Measurements from ENCODE around the gene ICAM4. TPM values are rescaled to one million over a fixed set of nuclear protein-coding genes. Genes with fewer than 3 reads are reported as not detected.

ICAM4 gene
- polyA plus RNA-seq, 3 donors: 5.5 to 17.3 (median 11.2) TPM

DNA sequence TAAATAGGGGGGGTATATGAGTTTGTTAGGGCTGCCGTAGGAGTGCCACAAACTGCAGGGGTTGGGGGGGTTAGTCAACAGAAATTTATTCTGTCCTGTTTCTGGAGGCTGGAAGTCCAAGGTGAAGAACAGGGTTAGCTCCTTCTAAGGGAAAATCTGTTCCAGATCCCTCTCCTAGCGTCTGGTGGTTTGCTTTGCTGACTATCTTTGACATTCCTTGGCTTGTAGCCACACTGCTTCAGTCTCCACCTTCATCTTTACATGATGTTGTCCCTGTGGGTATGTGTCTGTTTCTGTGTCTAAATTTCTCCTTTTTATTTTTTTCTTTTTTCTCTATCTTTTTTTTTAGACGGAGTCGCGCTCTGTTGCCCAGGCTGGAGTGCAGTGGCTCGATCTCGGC is 24.0 kb upstream of the ICAM4 start:
- DNase-seq: no peak
- H3K36me3 ChIP-seq (replicated peaks in 1 of 2; ENCODE audit: control insufficient read depth in 1 of 2, insufficient read depth in 2 of 2, low read length in 2 of 2): peaks cover 13 to 18% of the 10 kb centered on the region in 2 donors
- Mint-ChIP-seq H3K4me3 (no peak overlapping the region), H3K27ac (no peak overlapping the region), H3K36me3 (peaks cover 11 to 19% of the 10 kb centered on the region in 2 donors), H3K27me3 (ENCODE audit: low read depth in 3 of 3) (peaks cover 1 to 8% (median 2%) of the 10 kb centered on the region in 3 donors), H3K4me1 (peaks cover 2% of the 10 kb centered on the region), H3K9me3 (peaks cover 0 to 3% (median 0%) of the 10 kb centered on the region in 7 donors)
- H3K27ac ChIP-seq (ENCODE audit: low read depth in 1 of 2, low read length in 2 of 2): no peak overlapping the region
- no peaks in the 10 kb centered on the region for H3K9me3 ChIP-seq (replicated peaks in 1 of 2; ENCODE audit: control insufficient read depth in 1 of 2, insufficient read depth in 1 of 2, low read length in 2 of 2)
- H3K9ac ChIP-seq (ENCODE audit: insufficient read depth, low read length, poor library complexity, severe bottlenecking): no peak overlapping the region
- H2AFZ ChIP-seq (ENCODE audit: insufficient read depth, low read depth, low read length, poor library complexity, severe bottlenecking): no peak overlapping the region
- H3K79me2 ChIP-seq (ENCODE audit: insufficient read depth, low read length): no peaks in the 10 kb centered on the region
- WGBS (ENCODE audit: insufficient coverage): 100% methylated on average over 1 of the region's 7 CpGs
- H4K20me1 ChIP-seq (ENCODE audit: insufficient read depth, low read length): peaks cover 14% of the 10 kb centered on the region
- H3K4me3 ChIP-seq (replicated peaks in 1 of 3; ENCODE audit: low read depth in 2 of 3, low read length in 3 of 3): no peak overlapping the region
- peaks cover under 1% of the 10 kb centered on the region in 2 donors for H3K4me1 ChIP-seq (ENCODE audit: control insufficient read depth in 1 of 2, insufficient read depth in 2 of 2, low read length in 2 of 2)
- H3K27me3 ChIP-seq (ENCODE audit: control insufficient read depth in 2 of 2, insufficient read depth in 2 of 2, low read length in 2 of 2): no peaks in the 10 kb centered on the region
- no peak overlapping the region for H3K4me2 ChIP-seq (replicated peaks; ENCODE audit: extremely low read depth, low read length, poor library complexity, severe bottlenecking)
- intact Hi-C loops (cut with micrococcal nuclease): no loop called here
- TF ChIP-seq, protein P1, sequence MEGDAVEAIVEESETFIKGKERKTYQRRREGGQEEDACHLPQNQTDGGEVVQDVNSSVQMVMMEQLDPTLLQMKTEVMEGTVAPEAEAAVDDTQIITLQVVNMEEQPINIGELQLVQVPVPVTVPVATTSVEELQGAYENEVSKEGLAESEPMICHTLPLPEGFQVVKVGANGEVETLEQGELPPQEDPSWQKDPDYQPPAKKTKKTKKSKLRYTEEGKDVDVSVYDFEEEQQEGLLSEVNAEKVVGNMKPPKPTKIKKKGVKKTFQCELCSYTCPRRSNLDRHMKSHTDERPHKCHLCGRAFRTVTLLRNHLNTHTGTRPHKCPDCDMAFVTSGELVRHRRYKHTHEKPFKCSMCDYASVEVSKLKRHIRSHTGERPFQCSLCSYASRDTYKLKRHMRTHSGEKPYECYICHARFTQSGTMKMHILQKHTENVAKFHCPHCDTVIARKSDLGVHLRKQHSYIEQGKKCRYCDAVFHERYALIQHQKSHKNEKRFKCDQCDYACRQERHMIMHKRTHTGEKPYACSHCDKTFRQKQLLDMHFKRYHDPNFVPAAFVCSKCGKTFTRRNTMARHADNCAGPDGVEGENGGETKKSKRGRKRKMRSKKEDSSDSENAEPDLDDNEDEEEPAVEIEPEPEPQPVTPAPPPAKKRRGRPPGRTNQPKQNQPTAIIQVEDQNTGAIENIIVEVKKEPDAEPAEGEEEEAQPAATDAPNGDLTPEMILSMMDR (IDR thresholded peaks at IDR 0.05): no peak

DNA sequence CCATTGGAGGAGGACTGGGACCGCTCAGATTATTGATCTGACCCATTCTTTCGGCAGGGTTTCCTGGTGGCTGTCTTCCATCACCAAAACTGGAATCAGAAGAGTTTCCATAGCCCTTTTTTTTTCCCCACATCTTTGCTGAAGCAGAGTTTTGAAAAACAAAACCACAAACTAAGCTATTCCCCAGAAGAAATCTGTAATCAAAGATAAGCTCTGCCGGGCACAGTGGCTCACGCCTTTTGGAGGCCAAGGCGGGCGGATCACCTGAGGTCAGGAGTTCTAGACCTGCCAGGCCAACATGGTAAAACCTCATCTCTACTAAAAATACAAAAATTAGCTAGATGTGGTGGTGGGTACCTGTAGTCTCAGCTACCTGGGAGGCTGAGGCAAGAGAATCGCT is 20.0 kb upstream of the ICAM4 start:
- Mint-ChIP-seq H3K36me3 (peaks cover 1% of the 10 kb centered on the region in 2 donors), H3K9me3 (peaks cover 0 to 3% (median 0%) of the 10 kb centered on the region in 7 donors), H3K27ac (no peak overlapping the region), H3K4me1 (peaks cover 16% of the 10 kb centered on the region), H3K4me3 (no peak overlapping the region), H3K27me3 (ENCODE audit: low read depth in 3 of 3) (peaks cover 3 to 12% (median 3%) of the 10 kb centered on the region in 3 donors)
- no peaks in the 10 kb centered on the region for H3K36me3 ChIP-seq (replicated peaks in 1 of 2; ENCODE audit: control insufficient read depth in 1 of 2, insufficient read depth in 2 of 2, low read length in 2 of 2)
- H3K9me3 ChIP-seq (replicated peaks in 1 of 2; ENCODE audit: control insufficient read depth in 1 of 2, insufficient read depth in 1 of 2, low read length in 2 of 2): no peaks in the 10 kb centered on the region
- H4K20me1 ChIP-seq (ENCODE audit: insufficient read depth, low read length): peaks cover 7% of the 10 kb centered on the region
- H3K4me1 ChIP-seq (ENCODE audit: control insufficient read depth in 1 of 2, insufficient read depth in 2 of 2, low read length in 2 of 2): peaks cover 22 to 26% of the 10 kb centered on the region in 2 donors
- peaks cover 8% of the 10 kb centered on the region for H3K79me2 ChIP-seq (ENCODE audit: insufficient read depth, low read length)
- no peak overlapping the region for H3K9ac ChIP-seq (ENCODE audit: insufficient read depth, low read length, poor library complexity, severe bottlenecking)
- H3K4me2 ChIP-seq (replicated peaks; ENCODE audit: extremely low read depth, low read length, poor library complexity, severe bottlenecking): no peak overlapping the region
- H3K27me3 ChIP-seq (ENCODE audit: control insufficient read depth in 2 of 2, insufficient read depth in 2 of 2, low read length in 2 of 2): no peaks in the 10 kb centered on the region
- H3K27ac ChIP-seq (ENCODE audit: low read depth in 1 of 2, low read length in 2 of 2): no peak overlapping the region
- H2AFZ ChIP-seq (ENCODE audit: insufficient read depth, low read depth, low read length, poor library complexity, severe bottlenecking): no peak overlapping the region
- no peak for DNase-seq
- H3K4me3 ChIP-seq (replicated peaks in 1 of 3; ENCODE audit: low read depth in 2 of 3, low read length in 3 of 3): no peak overlapping the region
- intact Hi-C loops (cut with micrococcal nuclease): no loop called here
- TF ChIP-seq, protein P1 (IDR thresholded peaks at IDR 0.05): no peak
- WGBS (ENCODE audit: insufficient coverage): 85% methylated on average over 3 of the region's 7 CpGs

All from CD14-positive monocyte (primary cell).